HG02678 (cell line): ENCODE results near the gene HOMER2.

Experiments used
- ATAC-seq: cut with Tn5 transposase; IDR thresholded peaks from one replicate; pipeline ENCODE4 v1.9.1; 2021; ENCODE audit warnings: mild to moderate bottlenecking, moderate library complexity; ENCODE audit not compliant: unreplicated experiment

The HOMER2 gene

GRCh38 chr15:82933576-82933975 is 18.9 kb downstream of the HOMER2 start:
- ATAC-seq = no peak

- ATAC-seq = no peak
These were observed 21.3 kb downstream of the HOMER2 start for GRCh38 chr15:82931221-82931620.

- no peak for ATAC-seq
These were observed 22.1 kb downstream of the HOMER2 start for GRCh38 chr15:82930461-82930860.

- no peak for ATAC-seq
These were observed 23.8 kb downstream of the HOMER2 start for GRCh38 chr15:82928711-82929110.

- ATAC-seq = no peak
These were observed 28.8 kb downstream of the HOMER2 start for GRCh38 chr15:82923744-82924143.

GRCh38 chr15:82922737-82923136 is 29.8 kb downstream of the HOMER2 start:
- ATAC-seq = no peak

- ATAC-seq = no peak
These were observed 30.6 kb downstream of the HOMER2 start for GRCh38 chr15:82921939-82922338.

- ATAC-seq = no peak
These were observed 31.3 kb downstream of the HOMER2 start for GRCh38 chr15:82921242-82921641.

- no peak for ATAC-seq
These were observed 33.2 kb downstream of the HOMER2 start for GRCh38 chr15:82919231-82919886.

GRCh38 chr15:82918607-82919230 is 33.8 kb downstream of the HOMER2 start:
- ATAC-seq = no peak

- ATAC-seq = no peak
These were observed 34.4 kb downstream of the HOMER2 start for GRCh38 chr15:82918162-82918561.

GRCh38 chr15:82917249-82917648 is 35.3 kb downstream of the HOMER2 start:
- no peak for ATAC-seq

- no peak for ATAC-seq
These were observed 36.2 kb downstream of the HOMER2 start for GRCh38 chr15:82916161-82916952.

GRCh38 chr15:82914396-82914795 is 38.1 kb downstream of the HOMER2 start:
- ATAC-seq = no peak

GRCh38 chr15:82911458-82911857 is 41.1 kb downstream of the HOMER2 start:
- ATAC-seq = no peak

- no peak for ATAC-seq
These were observed 41.8 kb downstream of the HOMER2 start for GRCh38 chr15:82910721-82911120.

GRCh38 chr15:82909080-82909815 is 43.3 kb downstream of the HOMER2 start:
- ATAC-seq = no peak

- no peak for ATAC-seq
These were observed 45.2 kb downstream of the HOMER2 start for GRCh38 chr15:82907350-82907749.

- no peak for ATAC-seq
These were observed 47.9 kb downstream of the HOMER2 start for GRCh38 chr15:82904574-82904973.

GRCh38 chr15:82903511-82903910 is 49.0 kb downstream of the HOMER2 start:
- no peak for ATAC-seq

GRCh38 chr15:82901114-82901805 is 51.3 kb downstream of the HOMER2 start:
- no peak for ATAC-seq
